Hypothalamus (tissue), 51 donors: ENCODE measurements around the gene PAQR4.

Experiments used
- DNase-seq, 51 donors: peaks; one replicate each; lab custom pipeline; 2025; lab: John Stamatoyannopoulos, UW

Gene PAQR4

GRCh38 chr16:3019594-3020246, 50.6 kb downstream of the PAQR4 start:
- no peak for DNase-seq

- peak in 36 of 51 donors; percentile 7 to 67 (median 36) for DNase-seq
These were observed 51.1 kb downstream of the PAQR4 start, which contains the start of gene TNFRSF12A for GRCh38 chr16:3020247-3020603. Gene TNFRSF12A (plus strand): TSS chr16:3020368. CDS start chr16:3020398, 30 bp downstream.

GRCh38 chr16:3020604-3021448, 51.7 kb downstream of the PAQR4 start:
- DNase-seq = peak in 30 of 51 donors; percentile 3 to 78 (median 34)

- DNase-seq = peak in 22 of 51 donors; percentile 6 to 63 (median 31)
These were observed 52.5 kb downstream of the PAQR4 start for GRCh38 chr16:3021449-3022207.

- peak in 35 of 51 donors; percentile 8 to 86 (median 30) for DNase-seq
These were observed 53.1 kb downstream of the PAQR4 start for GRCh38 chr16:3022208-3022683.

GRCh38 chr16:3022684-3023414, 53.7 kb downstream of the PAQR4 start:
- peak in 4 of 51 donors; percentile 32 to 60 (median 38) for DNase-seq
